ENCODE results near the gene METTL27.
A peak's percentile ranks its signal among the peaks of the same experiment; 100 is the strongest.

DNA sequence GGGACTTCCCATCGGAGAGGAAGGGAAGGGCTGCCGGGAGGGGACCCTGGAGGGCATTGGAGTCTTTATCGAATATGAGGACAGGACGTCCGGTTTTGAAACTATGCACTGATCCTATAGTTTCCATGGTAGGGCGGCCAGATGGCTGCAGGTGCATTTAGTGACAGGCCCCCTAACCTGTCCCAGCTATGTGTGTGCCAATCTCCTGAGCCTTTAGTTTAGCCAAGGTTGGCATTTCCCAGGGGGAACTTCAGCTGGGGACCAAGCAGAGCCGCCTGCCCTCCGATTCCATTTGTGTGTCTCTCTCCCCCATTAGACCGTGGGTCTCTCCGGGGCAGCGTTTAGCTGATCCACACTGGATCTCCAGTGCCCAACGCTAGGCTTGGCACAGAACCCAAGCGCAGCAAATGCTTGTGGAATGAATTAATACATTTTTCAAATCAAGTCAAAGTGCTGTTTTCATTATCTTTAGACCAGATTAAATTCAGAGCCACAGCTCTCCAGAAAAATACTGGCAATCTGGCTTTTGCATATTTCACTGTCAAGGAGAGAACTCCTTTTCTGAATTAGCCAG is 38.5 kb upstream of the METTL27 start:
- peak in 1 of 6 experiments; percentile 10 for TF ChIP-seq CTCF (IDR thresholded peaks at IDR 0.05)
- TF ChIP-seq POLR2A (IDR thresholded peaks at IDR 0.05): no peak

Measured in esophagus squamous epithelium (tissue), 4 donors.